RWPE2 (cell line): ENCODE data around the gene LCE3D.

Experiments used
- ATAC-seq: fragments of 200-7000 bp; cut with Tn5 transposase; 3 replicates; pipeline ENCODE4 v1.9.1; 2021; ENCODE audit warnings: low read depth
- DNase-seq: peaks from one replicate; pipeline ENCODE4 v3.0.0-alpha.2; 2020; ENCODE audit warnings: low spot score
- H3K27ac ChIP-seq: fragments of 450-650 bp; 2 replicates; pipeline ENCODE4 v1.5.1; 2017; ENCODE audit warnings: mild to moderate bottlenecking; ENCODE audit not compliant: poor library complexity, severe bottlenecking
- H3K27me3 ChIP-seq: fragments of 250-450 bp; sonication (Bioruptor Pico); 2 replicates; pipeline ENCODE4 v1.5.1; 2021; ENCODE audit warnings: mild to moderate bottlenecking, moderate library complexity; ENCODE audit not compliant: insufficient read depth, poor library complexity, severe bottlenecking
- H3K36me3 ChIP-seq: fragments of 250-450 bp; sonication (Bioruptor Pico); 2 replicates; pipeline ENCODE4 v1.5.1; 2020; ENCODE audit warnings: low read depth, mild to moderate bottlenecking, moderate library complexity
- H3K4me1 ChIP-seq: fragments of 250-450 bp; sonication (Bioruptor Pico); 2 replicates; pipeline ENCODE4 v1.5.1; 2021; ENCODE audit warnings: mild to moderate bottlenecking, moderate library complexity; ENCODE audit not compliant: insufficient read depth, poor library complexity, severe bottlenecking
- H3K4me3 ChIP-seq: fragments of 250-450 bp; sonication (Bioruptor Pico); 2 replicates; pipeline ENCODE4 v1.5.1; 2021; ENCODE audit warnings: mild to moderate bottlenecking, moderate library complexity; ENCODE audit not compliant: severe bottlenecking
- H3K9me3 ChIP-seq: fragments of 250-450 bp; sonication (Bioruptor Pico); 2 replicates; pipeline ENCODE4 v1.5.1; 2021; ENCODE audit warnings: mild to moderate bottlenecking, moderate library complexity; ENCODE audit not compliant: severe bottlenecking
- TF ChIP-seq, protein P1 (sequence below): fragments of 450-650 bp; IDR thresholded peaks from one replicate; pipeline ENCODE4 v1.5.1; 2017; ENCODE audit warnings: mild to moderate bottlenecking, moderate library complexity; ENCODE audit not compliant: poor library complexity, severe bottlenecking

Gene LCE3D

DNA sequence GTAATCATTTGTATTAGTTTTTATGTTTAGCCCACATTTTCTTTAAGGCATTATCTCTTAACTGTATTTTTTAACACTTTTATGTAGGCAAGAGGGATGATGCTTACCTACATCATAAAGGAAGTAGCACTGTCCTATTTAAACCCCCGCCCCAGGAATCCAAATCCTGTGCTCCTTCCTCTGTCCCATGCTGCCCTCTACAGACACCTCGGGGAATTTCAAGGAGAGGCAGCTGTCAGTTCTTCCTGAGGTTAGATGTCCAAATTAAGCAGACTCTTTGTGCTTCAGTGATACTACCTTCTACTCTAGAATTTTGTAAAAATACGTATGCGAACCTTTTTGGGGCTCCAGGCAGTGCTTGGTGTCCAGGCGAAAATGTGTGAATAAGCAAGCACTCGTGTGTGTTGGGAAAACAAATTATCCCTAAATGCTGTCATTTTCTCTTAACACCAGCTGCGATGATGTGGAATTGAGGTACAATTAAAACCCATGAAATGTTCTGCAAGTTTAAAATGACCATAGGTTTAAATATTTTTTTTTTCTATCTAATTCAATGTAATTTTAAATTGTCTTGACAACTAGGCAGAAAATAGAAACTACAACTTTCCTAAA lies 46.9 kb downstream of the LCE3D start:
- Histone ChIP-seq H3K36me3 (no peaks in the 10 kb centered on the region), H3K27ac (no peak overlapping the region), H3K4me3 (no peak overlapping the region), H3K9me3 (no peaks in the 10 kb centered on the region), H3K4me1 (no peaks in the 10 kb centered on the region), H3K27me3 (no peaks in the 10 kb centered on the region)
- no peak for DNase-seq
- TF ChIP-seq, protein P1, sequence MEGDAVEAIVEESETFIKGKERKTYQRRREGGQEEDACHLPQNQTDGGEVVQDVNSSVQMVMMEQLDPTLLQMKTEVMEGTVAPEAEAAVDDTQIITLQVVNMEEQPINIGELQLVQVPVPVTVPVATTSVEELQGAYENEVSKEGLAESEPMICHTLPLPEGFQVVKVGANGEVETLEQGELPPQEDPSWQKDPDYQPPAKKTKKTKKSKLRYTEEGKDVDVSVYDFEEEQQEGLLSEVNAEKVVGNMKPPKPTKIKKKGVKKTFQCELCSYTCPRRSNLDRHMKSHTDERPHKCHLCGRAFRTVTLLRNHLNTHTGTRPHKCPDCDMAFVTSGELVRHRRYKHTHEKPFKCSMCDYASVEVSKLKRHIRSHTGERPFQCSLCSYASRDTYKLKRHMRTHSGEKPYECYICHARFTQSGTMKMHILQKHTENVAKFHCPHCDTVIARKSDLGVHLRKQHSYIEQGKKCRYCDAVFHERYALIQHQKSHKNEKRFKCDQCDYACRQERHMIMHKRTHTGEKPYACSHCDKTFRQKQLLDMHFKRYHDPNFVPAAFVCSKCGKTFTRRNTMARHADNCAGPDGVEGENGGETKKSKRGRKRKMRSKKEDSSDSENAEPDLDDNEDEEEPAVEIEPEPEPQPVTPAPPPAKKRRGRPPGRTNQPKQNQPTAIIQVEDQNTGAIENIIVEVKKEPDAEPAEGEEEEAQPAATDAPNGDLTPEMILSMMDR = peak; percentile 94
- ATAC-seq = peak; percentile 57; the same call in 2 of the 3 replicates
